Measurements from ENCODE around the gene PITPNB.
A peak's percentile ranks its signal among the peaks of the same experiment; 100 is the strongest.

PITPNB gene

DNA sequence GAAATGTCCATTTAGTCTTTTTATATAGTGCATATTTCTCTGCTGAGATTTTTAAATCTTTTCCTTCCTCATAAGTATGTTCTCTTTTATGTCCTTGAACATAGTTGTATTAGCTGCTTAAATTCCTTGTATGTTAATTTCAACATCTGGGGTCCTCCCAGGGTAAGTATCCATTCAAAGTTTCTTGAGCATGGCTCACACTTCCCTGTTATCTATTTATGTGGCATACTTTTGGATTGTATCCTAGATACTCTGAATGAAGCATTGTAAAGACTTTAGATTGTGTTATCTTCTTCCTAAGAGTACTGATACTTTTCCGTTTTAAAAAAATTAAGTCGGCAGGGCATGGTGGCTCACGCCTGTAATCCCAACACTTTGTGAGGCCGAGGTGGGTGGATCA, 28.4 kb upstream of the PITPNB start:
- Histone ChIP-seq H3K27me3 (ENCODE audit: insufficient read depth, low read length) (no peaks in the 10 kb centered on the region), H3K9ac (ENCODE audit: low read depth, low read length) (no peak overlapping the region), H3K4me1 (ENCODE audit: insufficient read depth, low read length) (no peaks in the 10 kb centered on the region), H3K27ac (ENCODE audit: low read length) (no peak overlapping the region), H3K36me3 (ENCODE audit: insufficient read depth, low read depth, low read length) (no peaks in the 10 kb centered on the region), H3K9me3 (ENCODE audit: insufficient read depth, low read depth, low read length) (no peaks in the 10 kb centered on the region), H3K4me3 (ENCODE audit: low read length) (no peak overlapping the region)

- Histone ChIP-seq H3K27me3 (ENCODE audit: insufficient read depth, low read length) (no peaks in the 10 kb centered on the region), H3K4me1 (ENCODE audit: insufficient read depth, low read length) (no peaks in the 10 kb centered on the region), H3K36me3 (ENCODE audit: insufficient read depth, low read depth, low read length) (no peaks in the 10 kb centered on the region), H3K27ac (ENCODE audit: low read length) (no peak overlapping the region), H3K9me3 (ENCODE audit: insufficient read depth, low read depth, low read length) (no peaks in the 10 kb centered on the region), H3K4me3 (ENCODE audit: low read length) (no peak overlapping the region), H3K9ac (ENCODE audit: low read depth, low read length) (no peak overlapping the region)
Observed at GRCh38 chr22:27941143-27941542, 22.1 kb upstream of the PITPNB start.

GRCh38 chr22:27937453-27937852, 18.4 kb upstream of the PITPNB start:
- no peaks in the 10 kb centered on the region for H3K9me3 ChIP-seq (ENCODE audit: insufficient read depth, low read depth, low read length)
- H3K9ac ChIP-seq (ENCODE audit: low read depth, low read length): no peak overlapping the region
- H3K27ac ChIP-seq (ENCODE audit: low read length): no peak overlapping the region
- no peaks in the 10 kb centered on the region for H3K4me1 ChIP-seq (ENCODE audit: insufficient read depth, low read length)
- H3K27me3 ChIP-seq (ENCODE audit: insufficient read depth, low read length): no peaks in the 10 kb centered on the region
- no peaks in the 10 kb centered on the region; the same call in 1 of the 2 replicates for H3K36me3 ChIP-seq (ENCODE audit: insufficient read depth, low read depth, low read length)
- H3K4me3 ChIP-seq (ENCODE audit: low read length): no peak overlapping the region

DNA sequence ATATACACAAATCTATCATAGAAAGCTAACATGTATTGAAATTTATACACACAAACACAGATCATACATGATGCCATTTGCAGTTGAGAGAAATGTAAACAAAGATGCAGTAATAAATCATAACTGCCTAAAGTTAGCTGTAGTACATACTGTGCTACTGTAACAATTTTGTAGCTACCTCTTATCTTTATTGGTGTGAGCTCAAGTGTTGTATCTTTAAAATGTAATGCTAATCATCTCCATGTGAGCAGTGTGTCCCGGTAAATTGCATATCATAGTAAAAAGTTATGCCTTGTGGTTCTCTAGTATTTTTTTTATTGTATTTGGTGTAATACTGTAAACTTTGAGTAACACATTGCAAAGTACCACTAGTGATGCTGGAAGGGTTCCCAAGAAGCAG, 16.8 kb upstream of the PITPNB start:
- no peaks in the 10 kb centered on the region for H3K9me3 ChIP-seq (ENCODE audit: insufficient read depth, low read depth, low read length)
- H3K9ac ChIP-seq (ENCODE audit: low read depth, low read length): no peak overlapping the region
- H3K36me3 ChIP-seq (ENCODE audit: insufficient read depth, low read depth, low read length): no peaks in the 10 kb centered on the region; the same call in 1 of the 2 replicates
- peaks cover 1% of the 10 kb centered on the region; the same call in 1 of the 2 replicates for H3K4me1 ChIP-seq (ENCODE audit: insufficient read depth, low read length)
- no peak overlapping the region for H3K27ac ChIP-seq (ENCODE audit: low read length)
- no peaks in the 10 kb centered on the region for H3K27me3 ChIP-seq (ENCODE audit: insufficient read depth, low read length)
- H3K4me3 ChIP-seq (ENCODE audit: low read length): no peak overlapping the region

- H3K27ac ChIP-seq (ENCODE audit: low read length): no peak overlapping the region
- peaks cover 9% of the 10 kb centered on the region; the same call in 1 of the 2 replicates for H3K4me1 ChIP-seq (ENCODE audit: insufficient read depth, low read length)
- no peaks in the 10 kb centered on the region for H3K27me3 ChIP-seq (ENCODE audit: insufficient read depth, low read length)
- H3K4me3 ChIP-seq (ENCODE audit: low read length): no peak overlapping the region
- H3K9ac ChIP-seq (ENCODE audit: low read depth, low read length): no peak overlapping the region
- no peaks in the 10 kb centered on the region; the same call in 1 of the 2 replicates for H3K36me3 ChIP-seq (ENCODE audit: insufficient read depth, low read depth, low read length)
- H3K9me3 ChIP-seq (ENCODE audit: insufficient read depth, low read depth, low read length): no peaks in the 10 kb centered on the region
Observed at GRCh38 chr22:27934069-27934468, 15.0 kb upstream of the PITPNB start.

GRCh38 chr22:27933186-27933983, 14.3 kb upstream of the PITPNB start:
- Histone ChIP-seq H3K36me3 (ENCODE audit: insufficient read depth, low read depth, low read length) (no peaks in the 10 kb centered on the region; the same call in 1 of the 2 replicates), H3K27me3 (ENCODE audit: insufficient read depth, low read length) (no peaks in the 10 kb centered on the region), H3K9ac (ENCODE audit: low read depth, low read length) (no peak overlapping the region), H3K9me3 (ENCODE audit: insufficient read depth, low read depth, low read length) (no peaks in the 10 kb centered on the region), H3K27ac (ENCODE audit: low read length) (no peak overlapping the region), H3K4me1 (ENCODE audit: insufficient read depth, low read length) (peaks cover 9% of the 10 kb centered on the region; the same call in 1 of the 2 replicates), H3K4me3 (ENCODE audit: low read length) (no peak overlapping the region)

- Histone ChIP-seq H3K4me1 (ENCODE audit: insufficient read depth, low read length) (peaks cover 9% of the 10 kb centered on the region; the same call in 1 of the 2 replicates), H3K27ac (ENCODE audit: low read length) (peak overlapping the region; percentile 13), H3K9me3 (ENCODE audit: insufficient read depth, low read depth, low read length) (no peaks in the 10 kb centered on the region), H3K27me3 (ENCODE audit: insufficient read depth, low read length) (no peaks in the 10 kb centered on the region), H3K4me3 (ENCODE audit: low read length) (no peak overlapping the region), H3K9ac (ENCODE audit: low read depth, low read length) (peak overlapping the region; percentile 2; the same call in 1 of the 2 replicates), H3K36me3 (ENCODE audit: insufficient read depth, low read depth, low read length) (no peaks in the 10 kb centered on the region; the same call in 1 of the 2 replicates)
Observed at GRCh38 chr22:27930331-27931060, 11.4 kb upstream of the PITPNB start.

GRCh38 chr22:27927608-27928007, 8.6 kb upstream of the PITPNB start:
- H3K9ac ChIP-seq (ENCODE audit: low read depth, low read length): no peak overlapping the region
- H3K36me3 ChIP-seq (ENCODE audit: insufficient read depth, low read depth, low read length): peaks cover 21% of the 10 kb centered on the region
- H3K27ac ChIP-seq (ENCODE audit: low read length): no peak overlapping the region
- no peaks in the 10 kb centered on the region for H3K27me3 ChIP-seq (ENCODE audit: insufficient read depth, low read length)
- H3K4me1 ChIP-seq (ENCODE audit: insufficient read depth, low read length): peaks cover 9% of the 10 kb centered on the region; the same call in 1 of the 2 replicates
- H3K9me3 ChIP-seq (ENCODE audit: insufficient read depth, low read depth, low read length): no peaks in the 10 kb centered on the region
- H3K4me3 ChIP-seq (ENCODE audit: low read length): no peak overlapping the region

GRCh38 chr22:27925331-27925730, 6.3 kb upstream of the PITPNB start:
- Histone ChIP-seq H3K27ac (ENCODE audit: low read length) (no peak overlapping the region), H3K9me3 (ENCODE audit: insufficient read depth, low read depth, low read length) (no peaks in the 10 kb centered on the region), H3K4me3 (ENCODE audit: low read length) (no peak overlapping the region)

DNA sequence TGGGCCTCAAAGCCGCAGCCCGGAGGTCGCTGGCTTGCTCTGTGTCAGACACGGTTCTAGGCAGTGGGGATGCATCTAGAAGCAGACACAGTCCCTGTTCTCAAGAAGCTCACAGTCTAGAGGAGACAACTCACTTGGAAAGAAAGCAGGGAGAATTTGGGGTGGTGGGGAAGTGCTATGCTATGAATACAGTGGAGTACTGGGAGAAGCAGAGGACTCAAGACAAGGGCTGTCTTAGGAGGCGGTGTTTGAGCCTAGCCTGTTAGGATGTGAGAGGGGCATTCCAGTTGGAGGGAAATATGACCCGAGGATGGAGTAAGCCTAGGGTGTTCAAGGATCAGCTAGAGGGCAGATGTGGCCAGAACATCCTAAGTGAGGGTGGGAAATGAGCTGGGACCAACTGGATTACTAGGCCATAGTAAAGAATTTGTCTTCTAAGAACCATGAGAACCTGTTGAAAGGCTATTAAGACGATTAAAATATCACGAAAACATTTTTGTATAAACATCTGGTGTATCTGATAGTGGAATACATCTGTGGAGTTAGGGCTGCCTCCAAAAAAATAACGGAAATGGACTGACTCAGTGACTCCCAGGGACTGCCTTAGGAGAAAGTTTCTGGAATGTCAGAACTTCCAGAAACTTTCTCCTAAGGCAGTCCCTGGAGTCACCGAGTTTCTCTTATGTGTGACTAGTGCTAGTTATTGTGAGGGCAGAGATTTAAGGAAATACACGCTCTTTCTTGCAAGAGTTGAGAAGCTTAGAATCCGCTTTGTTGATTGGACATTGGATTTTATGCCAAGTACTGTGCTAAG, 1.1 kb upstream of the PITPNB start:
- H3K36me3 ChIP-seq (ENCODE audit: insufficient read depth, low read depth, low read length): peaks cover 34% of the 10 kb centered on the region
- peaks cover 22% of the 10 kb centered on the region for H3K4me1 ChIP-seq (ENCODE audit: insufficient read depth, low read length)
- no peaks in the 10 kb centered on the region for H3K9me3 ChIP-seq (ENCODE audit: insufficient read depth, low read depth, low read length)
- H3K4me3 ChIP-seq (ENCODE audit: low read length): peak overlapping the region; percentile 98
- H3K9ac ChIP-seq (ENCODE audit: low read depth, low read length): peak overlapping the region; percentile 98
- H3K27me3 ChIP-seq (ENCODE audit: insufficient read depth, low read length): no peaks in the 10 kb centered on the region
- peak overlapping the region; percentile 89 for H3K27ac ChIP-seq (ENCODE audit: low read length)

More at GRCh38 chr22:27925331-27925730, 6.3 kb upstream of the PITPNB start:
- Histone ChIP-seq H3K36me3 (ENCODE audit: insufficient read depth, low read depth, low read length) (peaks cover 34% of the 10 kb centered on the region), H3K4me1 (ENCODE audit: insufficient read depth, low read length) (peaks cover 7% of the 10 kb centered on the region; the same call in 1 of the 2 replicates), H3K9ac (ENCODE audit: low read depth, low read length) (no peak overlapping the region), H3K27me3 (ENCODE audit: insufficient read depth, low read length) (no peaks in the 10 kb centered on the region)

Data from iPS-20b (cell line).